NCI-H1694 treated with DMSO at 0.1 percent for 48 hours (cell line): ENCODE results near the gene CLPTM1.
"Not testable (repeated sequence)": the region's sequence is repeated elsewhere in the genome, so short reads cannot be mapped to it uniquely, and the experiment has no call there.

ENCODE experiments used
- DNase-seq: peaks from one replicate; lab custom pipeline; 2025; lab: John Stamatoyannopoulos, UW

The CLPTM1 gene

GRCh38 chr19:44954649-44955504, at the start of gene CLPTM1:
Gene CLPTM1 (plus strand): TSS chr19:44955380. CDS start chr19:44955396, 16 bp downstream.
- peak; percentile 97 for DNase-seq

GRCh38 chr19:44905437-44906160, 49.6 kb upstream of the CLPTM1 start, which contains the start of gene APOE:
Gene APOE (plus strand): TSS chr19:44905796. CDS start chr19:44906625, 829 bp downstream.
- no peak for DNase-seq

GRCh38 chr19:44907613-44908012, 47.6 kb upstream of the CLPTM1 start:
- no peak for DNase-seq

- no peak for DNase-seq
Observed at GRCh38 chr19:44908074-44908835, 46.9 kb upstream of the CLPTM1 start.

GRCh38 chr19:44908836-44909261, 46.3 kb upstream of the CLPTM1 start:
- DNase-seq = no peak

- no peak for DNase-seq
Observed at GRCh38 chr19:44909775-44910174, 45.4 kb upstream of the CLPTM1 start.

GRCh38 chr19:44911896-44912295, 43.3 kb upstream of the CLPTM1 start:
- DNase-seq = not testable (repeated sequence)

- DNase-seq = no peak
Observed at GRCh38 chr19:44912854-44913253, 42.3 kb upstream of the CLPTM1 start.

GRCh38 chr19:44913512-44914432, 41.4 kb upstream of the CLPTM1 start:
- DNase-seq = not testable (repeated sequence)

- DNase-seq = peak; percentile 41
Observed at GRCh38 chr19:44914433-44915206, 40.6 kb upstream of the CLPTM1 start, which contains the start of gene APOC1. Gene APOC1 (plus strand): TSS chr19:44914608. CDS start chr19:44914892, 284 bp downstream.

- DNase-seq = no peak
Observed at GRCh38 chr19:44924243-44924725, 30.9 kb upstream of the CLPTM1 start.

- DNase-seq = no peak
Observed at GRCh38 chr19:44925114-44925891, 29.9 kb upstream of the CLPTM1 start.

GRCh38 chr19:44926245-44927077, 28.7 kb upstream of the CLPTM1 start:
- not testable (repeated sequence) for DNase-seq

GRCh38 chr19:44927746-44928145, 27.4 kb upstream of the CLPTM1 start:
- no peak for DNase-seq

- no peak for DNase-seq
Observed at GRCh38 chr19:44930088-44930487, 25.1 kb upstream of the CLPTM1 start.

- no peak for DNase-seq
Observed at GRCh38 chr19:44931541-44931940, 23.6 kb upstream of the CLPTM1 start.

GRCh38 chr19:44939668-44940067, 15.5 kb upstream of the CLPTM1 start:
- no peak for DNase-seq

GRCh38 chr19:44942067-44942571, 13.1 kb upstream of the CLPTM1 start, which contains the start of gene APOC4:
Gene APOC4 (plus strand): TSS chr19:44942237. CDS start chr19:44942278, 41 bp downstream.
- DNase-seq = no peak
